ENCODE data around the gene CDKL1.

CDKL1 gene

GRCh38 chr14:50396631-50397389, at the start of gene CDKL1:
Gene CDKL1 (minus strand): TSS chr14:50396881. CDS start chr14:50395868, 1,013 bp downstream.
- DNase-seq: peak; percentile 59 to 71

GRCh38 chr14:50434528-50434927, 37.8 kb upstream of the CDKL1 start:
- DNase-seq: no peak

- DNase-seq: no peak
Observed at GRCh38 chr14:50432131-50432530, 35.5 kb upstream of the CDKL1 start.

DNA sequence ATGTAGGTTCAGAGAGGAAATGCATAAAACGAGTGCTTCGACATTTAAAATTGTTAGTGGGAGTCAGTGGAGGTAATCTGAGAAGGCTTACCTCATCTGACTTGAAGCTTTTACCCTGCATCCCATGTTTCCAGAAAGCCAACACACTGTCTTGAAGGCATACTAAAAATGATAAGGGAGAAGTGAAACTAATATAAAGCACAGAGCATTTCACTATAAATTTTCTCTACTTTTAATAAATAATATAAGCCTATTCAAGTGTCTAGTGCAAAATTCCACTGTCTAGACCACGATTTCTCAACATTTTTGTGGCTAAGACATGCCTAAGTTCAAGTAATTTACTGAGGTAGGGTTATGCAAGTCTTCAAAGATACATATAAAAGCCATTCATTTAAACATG, 29.1 kb upstream of the CDKL1 start:
- DNase-seq: no peak

- no peak for DNase-seq
Observed at GRCh38 chr14:50425105-50425504, 28.4 kb upstream of the CDKL1 start.

GRCh38 chr14:50423529-50423928, 26.8 kb upstream of the CDKL1 start:
- no peak for DNase-seq

DNA sequence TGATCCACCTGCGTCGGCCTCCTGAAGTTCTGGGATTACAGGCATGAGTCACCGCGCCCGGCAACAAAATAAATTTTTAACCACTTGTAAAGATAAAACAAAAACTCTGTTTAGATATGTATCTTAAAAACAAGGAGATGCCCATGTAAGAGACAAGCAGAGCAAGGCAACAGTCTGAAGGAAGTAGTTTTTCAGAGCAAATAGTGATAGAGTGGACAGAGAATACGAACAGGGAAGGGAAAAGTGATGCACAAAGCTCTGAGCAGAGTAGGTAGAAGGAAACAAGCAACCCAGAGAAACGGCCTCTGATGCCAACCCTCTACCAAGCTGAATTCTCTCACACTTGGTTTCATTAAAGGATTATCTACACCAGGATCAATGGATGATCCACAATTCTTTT, 24.8 kb upstream of the CDKL1 start:
- no peak for DNase-seq

DNA sequence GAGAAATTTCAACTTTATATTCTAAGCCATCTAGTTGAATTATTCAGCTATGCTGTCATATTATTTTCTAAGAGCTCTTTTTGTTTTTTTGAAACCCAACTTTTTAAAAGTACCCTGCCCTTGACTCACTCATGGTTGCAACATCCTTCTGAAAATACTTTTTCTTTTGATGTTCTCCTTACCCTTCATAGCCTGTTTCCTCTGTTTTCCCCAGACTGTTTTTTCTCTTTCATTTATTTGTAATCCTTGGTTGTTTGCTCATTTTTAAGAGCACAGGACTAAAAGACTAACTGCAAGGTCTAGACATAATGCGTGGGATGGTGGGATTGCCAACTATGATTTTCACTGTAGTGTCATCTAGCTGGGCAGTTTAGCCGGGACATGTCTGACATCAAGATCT, 21.2 kb upstream of the CDKL1 start:
- DNase-seq: no peak

GRCh38 chr14:50410921-50411320, 14.2 kb upstream of the CDKL1 start:
- DNase-seq: no peak

DNA sequence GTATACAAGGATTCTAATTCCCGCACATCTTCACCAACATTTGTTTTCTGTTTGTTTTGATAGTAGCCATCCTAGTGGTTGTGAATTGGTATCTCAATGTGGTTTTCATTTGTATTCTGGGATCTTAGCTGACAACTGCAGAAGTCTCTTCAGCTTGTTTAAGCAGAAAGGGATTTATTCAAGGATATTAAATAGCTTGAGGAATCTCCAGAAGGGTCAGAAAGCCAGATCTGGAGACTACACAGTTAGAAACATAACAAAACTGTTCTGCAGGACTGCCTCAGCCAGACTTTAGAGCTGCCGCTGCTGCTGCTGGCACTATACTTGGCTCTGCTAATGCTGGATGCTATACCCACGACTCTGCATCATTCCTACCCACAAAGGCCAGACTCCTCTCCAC, 13.4 kb upstream of the CDKL1 start:
- DNase-seq: no peak

GRCh38 chr14:50407111-50407812, 10.6 kb upstream of the CDKL1 start:
- DNase-seq: no peak

GRCh38 chr14:50403419-50403818, 6.7 kb upstream of the CDKL1 start:
- DNase-seq: no peak

DNA sequence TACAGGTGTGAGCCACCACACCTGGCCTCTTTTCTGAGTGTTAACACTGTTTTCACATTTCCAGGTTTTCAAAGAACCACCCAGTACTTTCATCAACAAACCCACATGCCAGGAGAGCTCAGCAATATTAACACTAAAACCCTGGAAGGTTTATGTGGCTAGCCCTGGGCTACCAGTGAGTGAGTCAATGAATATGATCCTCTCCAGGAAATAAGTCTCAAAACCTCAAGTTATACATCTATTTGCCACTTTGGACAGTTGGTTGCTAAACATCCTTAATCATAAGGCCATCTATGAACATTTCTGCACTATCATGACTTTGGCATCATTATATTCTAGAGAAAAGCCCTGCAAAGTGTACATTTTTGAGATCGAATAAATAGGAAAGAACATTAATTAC, 6.3 kb upstream of the CDKL1 start:
- no peak for DNase-seq

- no peak for DNase-seq
Observed at GRCh38 chr14:50400461-50400860, 3.8 kb upstream of the CDKL1 start.

DNA sequence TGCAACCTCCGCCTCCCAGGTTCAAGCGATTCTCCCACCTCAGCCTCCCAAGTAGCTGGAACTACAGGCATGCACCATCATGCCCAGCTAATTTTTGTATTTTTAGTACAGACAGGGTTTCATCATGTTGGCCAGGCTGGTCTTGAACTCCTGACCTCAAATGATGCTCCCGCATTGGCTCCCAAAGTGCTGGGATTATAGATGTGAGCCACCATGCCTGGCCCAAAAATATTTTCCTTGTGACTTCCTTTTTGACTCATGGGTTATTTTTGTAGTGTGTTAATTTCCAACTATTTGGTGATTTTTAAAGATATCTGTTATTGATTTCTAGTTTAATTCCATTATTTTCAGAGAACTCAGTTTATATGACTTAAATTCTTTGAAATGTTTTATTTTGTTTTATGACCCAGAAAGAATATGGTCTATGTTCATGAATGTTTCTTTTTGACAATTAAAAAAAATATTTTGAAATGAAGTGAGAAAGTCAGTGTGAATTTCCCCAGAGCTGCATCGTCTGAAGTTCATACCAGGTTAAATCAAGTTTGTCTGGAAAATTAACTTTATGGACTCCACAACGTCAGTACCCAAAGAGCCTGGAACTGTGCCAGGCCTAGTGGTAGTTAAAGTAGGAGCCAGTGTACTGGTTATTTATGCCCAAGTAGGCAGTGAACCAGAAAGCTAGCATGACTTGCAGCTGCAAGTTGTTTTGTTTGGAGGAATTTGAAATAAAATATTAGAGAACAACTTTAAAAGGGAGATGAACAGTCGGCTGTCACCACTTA, 2.8 kb upstream of the CDKL1 start:
- no peak for DNase-seq

DNA sequence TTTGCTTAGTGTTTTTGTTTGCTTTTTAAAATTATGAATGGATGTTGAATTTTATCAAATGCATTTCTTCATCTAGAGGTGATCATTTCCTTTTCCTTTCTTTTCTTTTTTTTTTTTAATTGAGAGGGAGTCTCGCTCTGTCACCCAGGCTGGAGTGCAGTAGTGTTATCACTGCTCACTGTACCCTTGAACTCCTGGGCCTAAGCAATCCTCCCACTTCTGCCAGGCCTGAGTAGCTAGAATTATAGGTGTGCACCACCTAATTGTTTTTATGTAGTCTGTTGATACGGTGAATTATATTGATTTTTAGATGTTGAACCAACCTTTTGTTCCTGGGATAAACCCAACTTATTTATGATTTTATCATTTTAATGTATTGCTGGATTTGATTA, 1.5 kb upstream of the CDKL1 start:
- no peak for DNase-seq

- DNase-seq: no peak
Observed at GRCh38 chr14:50397390-50398188, 908 bp upstream of the CDKL1 start.

- DNase-seq: no peak
Observed at GRCh38 chr14:50395448-50395847, 1.2 kb downstream of the CDKL1 start.

DNA sequence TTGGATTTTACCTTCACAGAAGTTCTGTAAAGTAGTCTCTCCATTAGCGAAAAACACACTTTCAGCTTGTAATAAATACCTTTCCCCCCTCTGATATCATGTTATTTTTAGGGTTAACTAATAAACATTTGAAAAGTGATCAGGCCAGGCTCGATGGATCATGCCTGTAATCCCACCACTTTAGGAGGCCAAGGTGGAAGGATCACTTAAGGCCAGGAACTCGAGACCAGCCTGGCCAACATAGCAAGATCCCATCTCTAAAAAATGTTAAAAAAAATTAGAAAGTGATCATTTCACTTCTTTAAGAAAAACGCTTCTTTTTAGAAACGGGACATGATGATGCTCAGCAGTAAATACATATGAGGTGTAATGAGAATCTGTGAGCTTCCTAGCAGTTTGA, 2.0 kb downstream of the CDKL1 start:
- no peak for DNase-seq

DNA sequence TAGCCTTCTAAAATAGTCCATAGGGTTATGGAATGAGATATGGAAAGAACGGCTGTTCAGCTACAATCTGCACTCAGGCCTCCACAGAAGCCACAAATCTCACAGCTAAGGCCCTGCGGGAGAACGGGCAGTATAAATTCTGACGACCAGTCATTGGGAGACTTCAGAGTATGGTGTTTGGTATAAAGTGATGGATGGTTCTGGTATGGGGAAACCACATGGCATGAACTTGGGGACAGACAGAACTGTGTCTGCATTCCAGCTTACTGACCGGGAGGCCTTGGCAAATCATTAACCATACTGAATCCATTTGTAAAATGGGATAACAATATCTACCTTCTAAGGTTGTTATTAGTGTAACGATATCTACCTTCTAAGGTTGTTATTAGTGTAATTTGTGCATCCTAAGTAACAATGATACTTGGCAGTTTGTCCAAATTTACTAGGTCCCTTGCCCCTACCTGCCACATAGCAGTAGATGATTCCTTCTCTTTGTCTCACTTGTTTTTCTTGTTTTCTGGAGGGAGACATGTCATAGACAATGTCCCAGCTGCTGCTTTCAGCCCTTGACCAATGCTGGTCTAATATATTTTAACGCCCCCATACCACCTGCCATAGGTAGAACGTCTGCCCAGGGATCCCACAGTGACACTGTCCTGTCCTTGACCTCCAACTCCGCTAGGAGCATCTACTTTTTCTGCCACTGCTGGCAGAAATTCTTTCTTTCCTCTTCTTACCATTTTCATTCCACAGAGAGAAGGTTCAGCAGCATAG, 6.8 kb downstream of the CDKL1 start:
- DNase-seq: no peak

DNA sequence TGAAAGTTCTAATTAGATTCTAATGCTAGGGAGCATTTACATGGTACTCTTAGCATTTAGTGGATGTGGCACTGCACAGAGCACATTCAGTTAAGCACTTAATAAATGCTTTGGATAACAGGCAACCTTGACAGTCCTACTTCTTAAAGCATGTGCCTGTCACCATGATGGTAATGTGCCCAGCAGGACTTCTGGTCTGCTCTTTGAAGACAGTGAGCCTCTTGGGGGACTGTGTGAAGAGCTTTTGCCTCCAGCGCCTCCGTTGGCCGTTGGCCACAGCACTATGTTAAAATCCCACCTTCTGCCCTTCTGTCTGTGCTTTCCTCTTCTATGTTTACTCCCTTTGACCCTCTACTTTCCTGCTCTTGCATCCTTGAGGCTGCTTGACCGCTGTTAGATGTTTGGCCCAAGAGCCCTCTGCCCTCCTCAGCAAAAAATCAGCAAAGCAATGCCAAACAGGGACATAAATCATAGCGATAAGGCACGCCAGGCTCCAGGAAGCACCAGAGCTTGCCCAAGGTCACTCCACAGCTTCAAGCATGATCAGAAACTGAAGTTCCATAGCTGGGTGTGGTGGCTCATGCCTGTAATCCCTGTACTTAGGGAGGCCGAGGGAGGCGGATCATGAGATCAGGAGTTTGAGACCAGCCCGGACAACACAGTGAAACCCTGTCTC, 8.3 kb downstream of the CDKL1 start:
- no peak for DNase-seq

DNA sequence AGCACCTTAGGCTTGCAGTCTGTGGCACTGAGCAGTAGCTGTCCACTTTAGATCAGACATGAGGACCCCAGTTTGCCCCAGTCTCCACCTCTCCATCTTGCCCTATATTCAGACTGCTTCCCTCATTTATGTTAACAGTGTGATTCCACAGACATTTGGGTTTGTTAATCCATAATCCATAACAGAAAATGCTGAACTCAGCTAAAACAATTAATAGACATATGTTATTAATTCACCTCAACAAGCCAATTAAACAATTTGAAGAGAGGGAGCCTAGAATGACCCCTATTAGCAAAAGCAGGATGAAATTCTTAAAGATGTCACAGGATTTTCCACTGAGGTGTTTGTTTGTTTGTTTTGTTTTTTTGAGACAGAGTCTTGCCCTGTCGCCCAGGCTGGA, 9.1 kb downstream of the CDKL1 start:
- no peak for DNase-seq
